Kidney (tissue), 14 donors: Measurements from ENCODE around the gene QSER1. TPM values are rescaled to one million over a fixed set of nuclear protein-coding genes. Genes with fewer than 3 reads are reported as not detected.

ENCODE experiments used
- DNase-seq, 5 donors: peaks; one replicate each; pipeline ENCODE4 v3.0.0-alpha.2; 2013 to 2020
- FAIRE-seq: peaks from 2 replicates; lab custom pipeline; 2012; peaks lifted over from hg19 to GRCh38; lab: Jason Lieb, UNC
- H3K27ac ChIP-seq, 2 donors: one replicate each; pipeline ENCODE4 v1.7.0; 2013; ENCODE audit warnings: low read depth in 2 of 2, low read length in 2 of 2, inconsistent platforms in 1 of 2
- H3K27me3 ChIP-seq: one replicate; pipeline ENCODE4 v1.7.1; 2013; ENCODE audit warnings: low read length, inconsistent platforms; ENCODE audit not compliant: control insufficient read depth, insufficient read depth
- H3K36me3 ChIP-seq, 3 donors: one replicate each; pipeline versions ENCODE4 v1.7.0 to v1.7.1; 2013; ENCODE audit warnings: low read length in 3 of 3, control low read depth in 1 of 3, inconsistent platforms in 1 of 3; ENCODE audit not compliant: insufficient read depth in 3 of 3, control insufficient read depth in 2 of 3
- H3K4me1 ChIP-seq, 3 donors: one replicate each; pipeline versions ENCODE4 v1.7.0 to v1.7.1; 2013; ENCODE audit warnings: low read length in 3 of 3, inconsistent platforms in 1 of 3, low read depth in 1 of 3; ENCODE audit not compliant: control insufficient read depth in 2 of 3, insufficient read depth in 2 of 3
- H3K4me3 ChIP-seq, 3 donors: one replicate each; pipeline versions ENCODE4 v1.7.0 to v1.8.1; 2013; ENCODE audit warnings: low read length in 3 of 3, control low read depth in 1 of 3, inconsistent platforms in 1 of 3
- H3K9ac ChIP-seq, 3 donors: one replicate each; pipeline versions ENCODE4 v1.7.0 to v1.7.1; 2013; ENCODE audit warnings: low read length in 3 of 3, control low read depth in 1 of 3, inconsistent platforms in 1 of 3
- H3K9me3 ChIP-seq, 3 donors: one replicate each; pipeline versions ENCODE4 v1.7.0 to v1.7.1; 2013; ENCODE audit warnings: low read length in 3 of 3, control low read depth in 1 of 3, inconsistent platforms in 1 of 3; ENCODE audit not compliant: control insufficient read depth in 2 of 3, insufficient read depth in 1 of 3
- intact Hi-C: fragments of 100-400 bp; cut with DNase I; formaldehyde crosslinking; loops from one replicate; pipeline ENCODE4 v1.11.1; 2022
- polyA plus RNA-seq: library from polyadenylated mRNA; stranded (reverse); fragments of 350-450 nt; fragmentation: Illumina TruSeq; extraction: RNeasy Lipid Tissue Mini Kit (QIAGEN cat#74804); gene quantifications from one replicate; pipeline ENCODE4 v1.2.3, GENCODE V29; 2014; ENCODE audit warnings: low read depth, low replicate concordance; ENCODE audit not compliant: insufficient read depth
- total RNA-seq: library from RNA; stranded (reverse); fragmentation: NEBNext Ultra II Directional; extraction: Animal tissue kit (Norgen Biotek cat#: 25700); gene quantifications from one replicate; pipeline ENCODE4 v1.2.1, GENCODE V29; 2021
- TF ChIP-seq, protein P1 (sequence below): IDR thresholded peaks from 3 replicates; pipeline ENCODE4 v1.5.1; 2012; ENCODE audit warnings: mild to moderate bottlenecking, moderate library complexity, borderline replicate concordance; ENCODE audit not compliant: insufficient read depth; ENCODE audit errors: extremely low read depth
- donor health status: control.
- donor health status: control.
- donor health status: control.
- donor health status: control.
- donor health status: control.
- donor health status: DM: yes; HTN: yes; CAD: no.
- donor health status: Normal renal cell carcinoma (clear cell type).

QSER1 gene
- total and polyA plus RNA-seq, 2 donors from 2014 or later: 2.8 to 27.4 TPM

DNA sequence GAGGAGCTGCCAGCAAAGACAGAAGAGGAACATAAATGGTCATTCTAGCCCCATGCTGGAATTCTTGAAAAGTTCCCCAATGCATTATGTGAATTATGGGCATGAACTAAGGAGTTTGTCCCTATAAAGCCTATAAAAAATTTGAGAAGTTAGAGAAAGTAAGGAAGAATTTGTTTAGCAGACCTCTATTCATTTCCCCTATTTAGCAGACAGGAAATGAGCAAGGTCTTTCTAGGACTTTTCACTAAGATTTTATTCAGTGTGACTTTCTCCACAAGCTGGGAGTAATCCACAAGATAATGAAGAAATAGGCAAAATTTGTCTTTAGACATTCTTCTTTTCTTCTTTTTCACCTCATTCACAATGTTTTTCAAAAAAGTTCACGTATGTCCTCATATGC, 42.9 kb upstream of the QSER1 start:
- TF ChIP-seq, protein P1, sequence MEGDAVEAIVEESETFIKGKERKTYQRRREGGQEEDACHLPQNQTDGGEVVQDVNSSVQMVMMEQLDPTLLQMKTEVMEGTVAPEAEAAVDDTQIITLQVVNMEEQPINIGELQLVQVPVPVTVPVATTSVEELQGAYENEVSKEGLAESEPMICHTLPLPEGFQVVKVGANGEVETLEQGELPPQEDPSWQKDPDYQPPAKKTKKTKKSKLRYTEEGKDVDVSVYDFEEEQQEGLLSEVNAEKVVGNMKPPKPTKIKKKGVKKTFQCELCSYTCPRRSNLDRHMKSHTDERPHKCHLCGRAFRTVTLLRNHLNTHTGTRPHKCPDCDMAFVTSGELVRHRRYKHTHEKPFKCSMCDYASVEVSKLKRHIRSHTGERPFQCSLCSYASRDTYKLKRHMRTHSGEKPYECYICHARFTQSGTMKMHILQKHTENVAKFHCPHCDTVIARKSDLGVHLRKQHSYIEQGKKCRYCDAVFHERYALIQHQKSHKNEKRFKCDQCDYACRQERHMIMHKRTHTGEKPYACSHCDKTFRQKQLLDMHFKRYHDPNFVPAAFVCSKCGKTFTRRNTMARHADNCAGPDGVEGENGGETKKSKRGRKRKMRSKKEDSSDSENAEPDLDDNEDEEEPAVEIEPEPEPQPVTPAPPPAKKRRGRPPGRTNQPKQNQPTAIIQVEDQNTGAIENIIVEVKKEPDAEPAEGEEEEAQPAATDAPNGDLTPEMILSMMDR: no peak

DNA sequence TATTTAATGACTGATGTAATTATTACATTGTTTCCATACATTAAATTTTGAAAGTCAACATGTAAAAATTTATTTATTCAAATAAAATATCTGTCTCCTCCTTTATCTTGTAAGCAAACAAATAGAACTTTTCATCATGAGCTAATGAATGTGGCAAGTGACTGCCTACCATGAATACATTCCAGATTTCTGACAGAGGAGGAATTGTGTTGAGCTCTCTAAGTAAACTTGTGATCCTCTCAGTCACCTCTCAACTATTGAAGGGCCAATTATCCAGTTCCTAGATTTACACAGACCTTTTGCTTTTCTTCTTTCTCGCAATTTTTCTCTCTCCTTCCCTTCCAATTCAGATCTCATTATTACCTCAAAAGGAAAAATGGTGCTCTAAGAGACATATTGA, 41.4 kb upstream of the QSER1 start:
- intact Hi-C loops: no loop called here

More for the DNA sequence above, 42.9 kb upstream of the QSER1 start:
- no peak for FAIRE-seq
- H3K27me3 ChIP-seq: no peaks in the 10 kb centered on the region
- H3K4me3 ChIP-seq: no peak overlapping the region
- H3K9ac ChIP-seq: no peak overlapping the region
- no peaks in the 10 kb centered on the region for H3K4me1 ChIP-seq
- no peak for DNase-seq
- H3K27ac ChIP-seq: no peak overlapping the region
- intact Hi-C loops: no loop called here
- no peaks in the 10 kb centered on the region for H3K9me3 ChIP-seq
- no peaks in the 10 kb centered on the region for H3K36me3 ChIP-seq

GRCh38 chr11:32852207-32852606, 40.4 kb upstream of the QSER1 start:
- FAIRE-seq: no peak

More for the DNA sequence above, 41.4 kb upstream of the QSER1 start:
- DNase-seq (no peak), FAIRE-seq (no peak)
- H3K27ac ChIP-seq: no peak overlapping the region
- no peaks in the 10 kb centered on the region for H3K9me3 ChIP-seq
- TF ChIP-seq, protein P1: no peak
- no peaks in the 10 kb centered on the region for H3K36me3 ChIP-seq
- H3K4me3 ChIP-seq: no peak overlapping the region
- H3K4me1 ChIP-seq: peaks cover 0 to 6% (median 0%) of the 10 kb centered on the region in 3 donors
- H3K9ac ChIP-seq: no peak overlapping the region
- H3K27me3 ChIP-seq: no peaks in the 10 kb centered on the region

More at GRCh38 chr11:32852207-32852606, 40.4 kb upstream of the QSER1 start:
- no peak for DNase-seq
- TF ChIP-seq, protein P1: no peak
- Histone ChIP-seq H3K9me3 (no peaks in the 10 kb centered on the region), H3K4me1 (peaks cover 0 to 6% (median 0%) of the 10 kb centered on the region in 3 donors), H3K27me3 (no peaks in the 10 kb centered on the region), H3K36me3 (no peaks in the 10 kb centered on the region), H3K27ac (no peak overlapping the region), H3K4me3 (no peak overlapping the region), H3K9ac (no peak overlapping the region)
- intact Hi-C loops: no loop called here
